Esophagus muscularis mucosa (tissue), 4 donors: ENCODE measurements around the gene RARG. TPM values are rescaled to one million over a fixed set of nuclear protein-coding genes. Genes with fewer than 3 reads are reported as not detected.

ENCODE experiments used
- DNase-seq: peaks from one replicate; pipeline ENCODE4 v3.0.0-alpha.2; 2017; ENCODE audit errors: extremely low spot score
- H3K27ac ChIP-seq, 4 donors: fragments of 200-600 bp; sonication (generic); replicated peaks in 1 of 4; 1 replicate in 3 of 4; 2 replicates in 1 of 4; pipeline ENCODE4 v1.5.1; 2016 to 2019; ENCODE audit warnings: mild to moderate bottlenecking in 1 of 4
- H3K27me3 ChIP-seq, 4 donors: fragments of 200-600 bp; sonication (generic); one replicate each; pipeline versions ENCODE4 v1.5.1 to v1.6.0; 2016 to 2019
- H3K36me3 ChIP-seq, 4 donors: fragments of 200-600 bp; sonication (generic); one replicate each; pipeline ENCODE4 v1.5.1; 2016 to 2019
- H3K4me1 ChIP-seq, 4 donors: fragments of 200-600 bp; sonication (generic); one replicate each; pipeline ENCODE4 v1.5.1; 2016 to 2019
- H3K4me3 ChIP-seq, 4 donors: fragments of 200-600 bp; sonication (generic); 1 replicate in 2 of 4; 2 replicates in 2 of 4; pipeline ENCODE4 v1.5.1; 2016 to 2019; ENCODE audit warnings: mild to moderate bottlenecking in 4 of 4, moderate library complexity in 1 of 4
- H3K9me3 ChIP-seq, 4 donors: fragments of 200-600 bp; sonication (generic); 1 replicate in 3 of 4; 2 replicates in 1 of 4; pipeline ENCODE4 v1.5.1; 2016 to 2019
- EP300 ChIP-seq: sonication (generic); formaldehyde crosslinking; IDR thresholded peaks from one replicate; pipeline ENCODE4 v1.6.1; 2017; ENCODE audit warnings: antibody characterized with exemption
- POLR2A ChIP-seq: fragments of 450-650 bp; IDR thresholded peaks from one replicate; pipeline ENCODE4 v1.6.1; 2017; ENCODE audit warnings: antibody characterized with exemption, moderate library complexity, mild to moderate bottlenecking, low read depth
- POLR2AphosphoS5 ChIP-seq, 2 donors: sonication (generic); formaldehyde crosslinking; IDR thresholded peaks; one replicate each; pipeline ENCODE4 v1.6.1; 2017; ENCODE audit warnings: antibody characterized with exemption in 2 of 2
- WGBS: methylation state at CpG from one replicate; pipeline ENCODE4 v1.1.5; 2018; 5-methylcytosine and 5-hydroxymethylcytosine counted together
- intact Hi-C: fragments of 100-400 bp; cut with DNase I; formaldehyde crosslinking; loops from one replicate; pipeline ENCODE4 v1.15.1; 2023
- total RNA-seq, 4 donors: library from RNA; depleted of rRNA; stranded (reverse); fragments of >200 nt; gene quantifications; one replicate each; pipeline versions ENCODE4 v1.1.0 to v1.2.1, GENCODE V29; 2016
- TF ChIP-seq, protein P1 (sequence below), 3 experiments: fragments of 200-600 bp in 2 of 3; fragments of 450-650 bp in 1 of 3; sonication (generic) in 2 of 3; IDR thresholded peaks; one replicate each; pipeline ENCODE4 v1.5.1; 2017 to 2019; ENCODE audit warnings: antibody characterized with exemption in 3 of 3, mild to moderate bottlenecking in 2 of 3, moderate library complexity in 1 of 3

The RARG gene
- total RNA-seq, 4 donors from 2014 or later, result 10.3 to 26.1 (median 22.9) TPM

DNA sequence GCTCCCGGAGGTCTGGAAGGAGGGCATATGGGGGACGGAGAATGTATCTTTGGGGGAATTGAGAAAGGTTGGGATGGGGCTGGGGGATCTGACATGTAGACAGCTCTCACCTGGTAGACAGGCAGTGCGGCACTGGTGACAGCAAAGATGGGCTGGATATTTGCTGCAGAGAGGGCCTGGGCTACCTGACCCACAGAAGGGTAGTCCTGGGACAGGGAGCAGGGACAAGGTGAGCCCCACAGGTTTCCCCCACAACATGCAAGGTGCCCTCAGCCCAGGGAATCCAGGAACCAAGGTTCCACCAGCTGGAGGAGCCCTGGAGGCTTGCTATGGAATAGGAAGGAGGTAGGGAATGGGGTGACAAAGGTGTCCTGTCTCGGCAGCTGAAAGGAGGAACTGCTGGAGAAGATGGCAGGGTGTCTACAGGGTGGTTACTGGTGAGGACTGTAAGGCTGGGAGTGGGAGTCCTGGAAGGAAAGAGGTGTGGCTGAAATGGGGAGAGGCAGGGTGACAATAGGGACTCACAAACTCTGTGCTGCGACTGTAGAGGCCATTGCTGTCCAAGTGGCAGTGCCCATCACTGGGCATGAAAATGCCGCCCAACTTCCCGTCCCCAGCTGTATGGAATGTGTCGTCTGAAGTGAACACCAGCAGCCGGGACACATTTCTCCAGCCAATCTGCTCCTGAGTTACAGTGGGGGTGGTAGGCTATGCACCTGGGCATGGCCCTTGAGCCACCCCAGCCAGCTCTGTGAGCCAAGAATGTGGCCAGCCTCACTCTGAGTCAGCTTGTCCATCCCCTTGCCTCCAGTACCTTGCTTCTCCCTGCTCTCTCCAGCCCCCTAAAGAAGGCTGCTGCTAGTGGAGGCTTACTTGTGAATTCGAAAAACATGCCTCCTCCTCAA is 36.2 kb downstream of the RARG start:
- TF ChIP-seq POLR2A (no peak), POLR2AphosphoS5 (IDR thresholded peaks at IDR 0.05) (no peak), EP300 (no peak)
- TF ChIP-seq, protein P1, sequence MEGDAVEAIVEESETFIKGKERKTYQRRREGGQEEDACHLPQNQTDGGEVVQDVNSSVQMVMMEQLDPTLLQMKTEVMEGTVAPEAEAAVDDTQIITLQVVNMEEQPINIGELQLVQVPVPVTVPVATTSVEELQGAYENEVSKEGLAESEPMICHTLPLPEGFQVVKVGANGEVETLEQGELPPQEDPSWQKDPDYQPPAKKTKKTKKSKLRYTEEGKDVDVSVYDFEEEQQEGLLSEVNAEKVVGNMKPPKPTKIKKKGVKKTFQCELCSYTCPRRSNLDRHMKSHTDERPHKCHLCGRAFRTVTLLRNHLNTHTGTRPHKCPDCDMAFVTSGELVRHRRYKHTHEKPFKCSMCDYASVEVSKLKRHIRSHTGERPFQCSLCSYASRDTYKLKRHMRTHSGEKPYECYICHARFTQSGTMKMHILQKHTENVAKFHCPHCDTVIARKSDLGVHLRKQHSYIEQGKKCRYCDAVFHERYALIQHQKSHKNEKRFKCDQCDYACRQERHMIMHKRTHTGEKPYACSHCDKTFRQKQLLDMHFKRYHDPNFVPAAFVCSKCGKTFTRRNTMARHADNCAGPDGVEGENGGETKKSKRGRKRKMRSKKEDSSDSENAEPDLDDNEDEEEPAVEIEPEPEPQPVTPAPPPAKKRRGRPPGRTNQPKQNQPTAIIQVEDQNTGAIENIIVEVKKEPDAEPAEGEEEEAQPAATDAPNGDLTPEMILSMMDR (IDR thresholded peaks at IDR 0.05), result no peak
- no peak for DNase-seq
- 82% methylated on average over 8 of the region's 10 CpGs for WGBS
- no peaks in the 10 kb centered on the region for H3K27me3 ChIP-seq
- H3K4me1 ChIP-seq, result peaks cover 10 to 18% (median 13%) of the 10 kb centered on the region in 4 donors
- intact Hi-C loops, result no loop called here
- no peak overlapping the region for H3K27ac ChIP-seq
- H3K4me3 ChIP-seq, result no peak overlapping the region
- no peaks in the 10 kb centered on the region for H3K9me3 ChIP-seq
- peaks cover 0 to 18% (median 13%) of the 10 kb centered on the region in 4 donors for H3K36me3 ChIP-seq

DNA sequence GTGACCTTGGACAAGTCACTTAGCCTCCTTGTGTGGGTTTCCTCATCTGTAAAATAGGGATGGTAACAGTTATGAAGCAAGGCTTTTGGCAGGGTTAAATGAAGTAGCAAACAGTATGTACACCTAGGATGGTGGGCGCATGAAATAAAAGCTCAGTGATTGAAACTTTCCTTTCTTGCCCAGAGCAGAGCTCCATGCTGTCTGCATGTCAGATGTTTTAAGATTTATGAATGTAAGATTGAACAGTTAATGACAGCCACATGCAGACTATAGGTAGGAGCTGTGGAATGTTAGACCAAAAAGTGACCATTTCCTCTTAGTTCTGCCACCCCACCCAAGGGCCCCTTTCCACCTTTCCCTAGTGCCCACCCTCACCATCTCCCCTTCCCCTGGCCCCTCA is 37.0 kb downstream of the RARG start:
- Histone ChIP-seq H3K4me1 (peaks cover 10 to 22% (median 18%) of the 10 kb centered on the region in 4 donors), H3K27me3 (no peaks in the 10 kb centered on the region), H3K9me3 (no peaks in the 10 kb centered on the region), H3K27ac (no peak overlapping the region), H3K36me3 (peaks cover 0 to 18% (median 14%) of the 10 kb centered on the region in 4 donors), H3K4me3 (no peak overlapping the region)
- no peak for DNase-seq
- no peak for TF ChIP-seq POLR2AphosphoS5 (IDR thresholded peaks at IDR 0.05)
- TF ChIP-seq, protein P1 (IDR thresholded peaks at IDR 0.05), result no peak
- TF ChIP-seq POLR2A, result no peak
- intact Hi-C loops, result no loop called here
- WGBS, result 100% methylated on average over 1 of the region's 1 CpG

DNA sequence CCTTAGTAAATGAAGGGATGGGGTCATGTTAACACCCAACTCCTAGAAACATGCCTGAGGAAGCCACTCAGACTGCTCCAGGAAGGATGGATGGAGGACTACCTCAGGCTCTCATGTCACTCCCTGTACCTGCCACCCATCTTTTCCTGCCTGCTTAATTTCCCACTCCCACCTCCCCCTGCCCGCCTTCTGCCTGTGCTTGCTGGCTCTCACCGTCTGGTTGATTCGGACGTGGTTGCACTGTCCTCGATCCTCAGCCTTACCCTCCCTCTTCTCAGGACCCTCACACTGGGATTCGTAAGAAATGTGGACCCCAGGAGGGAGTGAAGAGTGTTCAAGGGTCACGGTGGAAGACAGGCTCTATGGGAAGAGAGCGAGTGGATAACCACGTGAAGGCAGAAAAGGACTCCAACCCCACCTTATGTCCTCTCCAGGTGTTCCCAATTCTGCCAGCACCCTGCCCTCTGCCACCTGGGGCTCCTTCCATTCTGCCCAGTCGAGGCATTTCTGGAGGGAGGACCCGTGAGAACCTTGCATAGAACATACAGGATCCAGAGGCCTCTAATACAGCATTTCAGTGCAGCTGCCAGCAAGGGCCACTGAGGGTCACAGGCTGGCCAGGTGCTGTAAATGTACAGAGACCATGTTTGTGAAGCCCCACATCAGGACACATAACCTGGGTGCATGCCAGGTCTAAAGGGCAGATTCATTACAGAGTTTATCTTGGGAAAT is 37.9 kb downstream of the RARG start:
- intact Hi-C loops, result no loop called here

DNA sequence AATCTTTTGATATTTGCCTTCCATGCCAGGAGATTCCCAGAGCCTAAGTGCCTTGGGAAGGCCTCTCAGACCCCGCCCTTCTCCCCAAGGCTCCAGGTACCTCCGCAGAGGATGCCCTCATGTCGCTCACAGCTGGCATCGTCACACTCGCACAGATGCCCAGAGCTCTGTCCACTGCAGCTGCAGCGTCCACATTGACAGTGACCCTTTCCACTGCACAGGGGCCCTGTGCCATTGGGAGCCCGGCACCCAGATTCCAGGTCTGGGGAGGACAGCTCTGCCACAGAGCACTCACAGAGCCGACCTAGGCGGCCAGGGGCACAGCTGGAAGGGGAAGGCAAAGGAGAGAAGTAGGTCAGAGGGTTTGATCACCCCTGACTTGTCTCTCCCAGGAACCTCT is 39.0 kb downstream of the RARG start:
- 89% methylated on average over 9 of the region's 9 CpGs for WGBS
- intact Hi-C loops, result no loop called here
- H3K27me3 ChIP-seq, result no peaks in the 10 kb centered on the region
- H3K27ac ChIP-seq, result no peak overlapping the region
- H3K4me3 ChIP-seq, result no peak overlapping the region
- H3K4me1 ChIP-seq, result peaks cover 10 to 24% (median 23%) of the 10 kb centered on the region in 4 donors
- TF ChIP-seq EP300 (no peak), POLR2AphosphoS5 (IDR thresholded peaks at IDR 0.05) (no peak), POLR2A (no peak)
- TF ChIP-seq, protein P1 (IDR thresholded peaks at IDR 0.05), result no peak
- no peaks in the 10 kb centered on the region for H3K9me3 ChIP-seq
- DNase-seq, result no peak
- peaks cover 0 to 33% (median 23%) of the 10 kb centered on the region in 4 donors for H3K36me3 ChIP-seq

More for the DNA sequence above, 37.9 kb downstream of the RARG start:
- H3K4me1 ChIP-seq, result peaks cover 10 to 28% (median 26%) of the 10 kb centered on the region in 4 donors
- no peak for TF ChIP-seq POLR2A
- TF ChIP-seq POLR2AphosphoS5 (IDR thresholded peaks at IDR 0.05), result no peak
- no peak for TF ChIP-seq EP300
- TF ChIP-seq, protein P1 (IDR thresholded peaks at IDR 0.05), result no peak
- peaks cover 0 to 22% (median 14%) of the 10 kb centered on the region in 4 donors for H3K36me3 ChIP-seq
- no peak overlapping the region for H3K27ac ChIP-seq
- H3K4me3 ChIP-seq, result no peak overlapping the region
- H3K9me3 ChIP-seq, result no peaks in the 10 kb centered on the region
- WGBS, result 72% methylated on average over 11 of the region's 11 CpGs
- DNase-seq, result no peak
- H3K27me3 ChIP-seq, result no peaks in the 10 kb centered on the region
